HG02852 (cell line): ENCODE data around the gene NFATC4.

Experiments used
- ATAC-seq: cut with Tn5 transposase; IDR thresholded peaks from one replicate; pipeline ENCODE4 v1.9.1; 2021; ENCODE audit warnings: mild to moderate bottlenecking, moderate library complexity; ENCODE audit not compliant: unreplicated experiment

NFATC4 gene

GRCh38 chr14:24427537-24428508, 59.8 kb downstream of the NFATC4 start:
- no peak for ATAC-seq

- ATAC-seq, result no peak
Observed at GRCh38 chr14:24428628-24429394, 60.8 kb downstream of the NFATC4 start.
